Ovary (tissue), 9 donors: ENCODE results near the gene AFG1L. TPM values are rescaled to one million over a fixed set of nuclear protein-coding genes. Genes with fewer than 3 reads are reported as not detected.

Experiments used
- DNase-seq, 5 donors: peaks; one replicate each; pipeline ENCODE4 v3.0.0-alpha.2; 2019 to 2020
- H3K27ac ChIP-seq, 2 donors: fragments of 200-600 bp; one replicate each; pipeline versions ENCODE4 v1.5.1 to v1.8.0; 2019 to 2022
- H3K27me3 ChIP-seq: fragments of 200-600 bp; one replicate; pipeline ENCODE4 v1.8.0; 2022
- H3K36me3 ChIP-seq: fragments of 200-600 bp; sonication (generic); one replicate; pipeline ENCODE4 v1.5.1; 2019
- H3K4me1 ChIP-seq: one replicate; pipeline ENCODE4 v1.8.1; 2013; ENCODE audit warnings: mild to moderate bottlenecking, moderate library complexity; ENCODE audit not compliant: insufficient read depth
- H3K4me3 ChIP-seq: fragments of 200-600 bp; sonication (generic); one replicate; pipeline ENCODE4 v1.5.1; 2017
- H3K9me3 ChIP-seq, 2 donors: fragments of 200-600 bp in 1 of 2; sonication (generic) in 1 of 2; one replicate each; pipeline versions ENCODE4 v1.5.1 to v1.8.1; 2013 to 2019; ENCODE audit warnings: mild to moderate bottlenecking in 1 of 2, moderate library complexity in 1 of 2
- EP300 ChIP-seq: sonication (generic); formaldehyde crosslinking; IDR thresholded peaks from one replicate; pipeline ENCODE4 v1.6.1; 2017; ENCODE audit warnings: antibody characterized with exemption
- POLR2A ChIP-seq: fragments of 450-650 bp; IDR thresholded peaks from one replicate; pipeline ENCODE4 v1.6.1; 2017; ENCODE audit warnings: antibody characterized with exemption, mild to moderate bottlenecking, moderate library complexity
- WGBS, 3 donors: extraction: QIAGEN DNeasy Blood & Tissue Kit in 1 of 3; methylation state at CpG; one replicate each; pipeline versions ENCODE4 v1.1.5 to v1.1.7; 2013 to 2017; 5-methylcytosine and 5-hydroxymethylcytosine counted together
- intact Hi-C, 4 donors: fragments of 100-400 bp; cut with DNase I; formaldehyde crosslinking; loops; one replicate each; pipeline versions ENCODE4 v1.11.0 to v1.15.1; 2022 to 2023
- polyA plus RNA-seq, 2 donors: library from polyadenylated mRNA; stranded (reverse); fragments of 200-250 nt in 1 of 2; fragments of 350-450 nt in 1 of 2; fragmentation: Illumina TruSeq in 1 of 2; extraction: RNeasy Lipid Tissue Mini Kit (QIAGEN cat#74804) in 1 of 2; gene quantifications; one replicate each; pipeline ENCODE4 v1.2.3, GENCODE V29; 2013 to 2014
- total RNA-seq, 7 donors: library from RNA; depleted of rRNA in 2 of 7; stranded (reverse); fragments of >200 nt in 2 of 7; fragmentation: NEBNext Ultra II Directional in 3 of 7; extraction: Animal tissue kit (Norgen Biotek cat#: 25700) in 3 of 7; gene quantifications; one replicate each; pipeline versions ENCODE4 v1.1.0 to v1.2.4, GENCODE V29; 2016 to 2023
- TF ChIP-seq, protein P1 (sequence below), 3 donors: fragments of 450-650 bp in 2 of 3; fragments of 200-600 bp in 1 of 3; IDR thresholded peaks; one replicate each; pipeline versions ENCODE4 v1.5.1 to v1.8.0; 2016 to 2022; ENCODE audit warnings: antibody characterized with exemption in 3 of 3, mild to moderate bottlenecking in 1 of 3
- donor health status: DM: no; HTN: no; CAD: no; lungs with moderate emphysema.
- donor health status: DM: no; HTN: no; CAD: no.
- donor health status: Bipolar disorder and iron deficiency.
- donor health status: DM: yes; HTN: yes; CAD: no.
- donor health status: DM: no; HTN: no; CAD: no.
- donor health status: DM: yes; HTN: yes; CAD: no.

The AFG1L gene
- total and polyA plus RNA-seq, 9 donors: 1.2 to 7.6 (median 5.7) TPM

DNA sequence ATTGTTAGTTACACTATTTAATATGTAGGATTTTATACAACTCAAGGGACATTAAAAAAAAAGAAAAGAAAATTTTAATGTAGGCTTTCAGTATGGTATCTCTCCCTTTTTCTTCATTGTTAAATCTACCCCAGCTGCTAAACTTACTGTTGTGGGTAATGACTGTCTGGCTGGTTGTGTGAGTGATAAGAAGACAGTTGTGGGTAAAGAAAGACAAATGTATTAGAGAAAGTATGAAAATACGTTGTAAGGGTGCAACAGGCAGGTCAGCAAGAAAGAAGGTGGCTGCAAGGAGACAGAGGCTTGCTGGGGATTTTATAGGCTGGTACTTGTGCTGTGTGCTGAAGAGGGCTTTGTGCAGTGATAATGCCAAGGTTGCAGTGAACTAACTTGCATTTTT, 174.5 kb downstream of the AFG1L start:
- Histone ChIP-seq H3K36me3 (no peaks in the 10 kb centered on the region), H3K27me3 (no peaks in the 10 kb centered on the region), H3K9me3 (no peaks in the 10 kb centered on the region), H3K4me3 (no peak overlapping the region), H3K4me1 (no peaks in the 10 kb centered on the region), H3K27ac (no peak overlapping the region)
- WGBS, 3 donors: 63 to 78% (median 66%) methylated on average over 1 of the region's 1 CpG
- intact Hi-C loops: no loop called here
- no peak for DNase-seq
- TF ChIP-seq POLR2A (no peak), EP300 (no peak)
- TF ChIP-seq, protein P1, sequence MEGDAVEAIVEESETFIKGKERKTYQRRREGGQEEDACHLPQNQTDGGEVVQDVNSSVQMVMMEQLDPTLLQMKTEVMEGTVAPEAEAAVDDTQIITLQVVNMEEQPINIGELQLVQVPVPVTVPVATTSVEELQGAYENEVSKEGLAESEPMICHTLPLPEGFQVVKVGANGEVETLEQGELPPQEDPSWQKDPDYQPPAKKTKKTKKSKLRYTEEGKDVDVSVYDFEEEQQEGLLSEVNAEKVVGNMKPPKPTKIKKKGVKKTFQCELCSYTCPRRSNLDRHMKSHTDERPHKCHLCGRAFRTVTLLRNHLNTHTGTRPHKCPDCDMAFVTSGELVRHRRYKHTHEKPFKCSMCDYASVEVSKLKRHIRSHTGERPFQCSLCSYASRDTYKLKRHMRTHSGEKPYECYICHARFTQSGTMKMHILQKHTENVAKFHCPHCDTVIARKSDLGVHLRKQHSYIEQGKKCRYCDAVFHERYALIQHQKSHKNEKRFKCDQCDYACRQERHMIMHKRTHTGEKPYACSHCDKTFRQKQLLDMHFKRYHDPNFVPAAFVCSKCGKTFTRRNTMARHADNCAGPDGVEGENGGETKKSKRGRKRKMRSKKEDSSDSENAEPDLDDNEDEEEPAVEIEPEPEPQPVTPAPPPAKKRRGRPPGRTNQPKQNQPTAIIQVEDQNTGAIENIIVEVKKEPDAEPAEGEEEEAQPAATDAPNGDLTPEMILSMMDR (IDR thresholded peaks at IDR 0.05): no peak

- Histone ChIP-seq H3K27ac (no peak overlapping the region), H3K27me3 (no peaks in the 10 kb centered on the region), H3K4me3 (no peak overlapping the region), H3K36me3 (no peaks in the 10 kb centered on the region), H3K4me1 (no peaks in the 10 kb centered on the region), H3K9me3 (no peaks in the 10 kb centered on the region)
- WGBS, 3 donors: 96 to 98% (median 97%) methylated on average over 2 of the region's 2 CpGs
- DNase-seq: no peak
- intact Hi-C loops: no loop called here
- no peak for TF ChIP-seq POLR2A
- TF ChIP-seq, protein P1 (IDR thresholded peaks at IDR 0.05): no peak
- TF ChIP-seq EP300: no peak
Measured at GRCh38 chr6:108473197-108473596, 178.3 kb downstream of the AFG1L start.

- H3K4me1 ChIP-seq: no peaks in the 10 kb centered on the region
- intact Hi-C loops: no loop called here
- WGBS, 3 donors: 80 to 88% (median 82%) methylated on average over 2 of the region's 2 CpGs
- TF ChIP-seq EP300 (no peak), POLR2A (no peak)
- TF ChIP-seq, protein P1 (IDR thresholded peaks at IDR 0.05): no peak
- H3K36me3 ChIP-seq: no peaks in the 10 kb centered on the region
- H3K9me3 ChIP-seq: no peaks in the 10 kb centered on the region
- H3K27me3 ChIP-seq: no peaks in the 10 kb centered on the region
- no peak overlapping the region for H3K4me3 ChIP-seq
- H3K27ac ChIP-seq: no peak overlapping the region
- no peak for DNase-seq
Measured at GRCh38 chr6:108476376-108476775, 181.5 kb downstream of the AFG1L start.

- 88 to 89% (median 89%) methylated on average over 8 of the region's 8 CpGs for WGBS, 3 donors
- no peak overlapping the region for H3K27ac ChIP-seq
- intact Hi-C loops: no loop called here
- no peaks in the 10 kb centered on the region for H3K4me1 ChIP-seq
- no peaks in the 10 kb centered on the region for H3K27me3 ChIP-seq
- no peaks in the 10 kb centered on the region for H3K9me3 ChIP-seq
- H3K4me3 ChIP-seq: no peak overlapping the region
- no peak for TF ChIP-seq EP300
- TF ChIP-seq POLR2A: no peak
- TF ChIP-seq, protein P1 (IDR thresholded peaks at IDR 0.05): no peak
- no peaks in the 10 kb centered on the region for H3K36me3 ChIP-seq
- DNase-seq: no peak
Measured at GRCh38 chr6:108476847-108477430, 182.1 kb downstream of the AFG1L start.
